Caco-2 (cell line): ENCODE measurements around the gene SRBD1. TPM values are rescaled to one million over a fixed set of nuclear protein-coding genes. Genes with fewer than 3 reads are reported as not detected.

Experiments
- BruUV-seq: library from RNA; stranded (reverse); fragments of 400-500 nt; replicated peaks from 2 replicates; lab custom pipeline; 2021; lab: Mats Ljungman, UMichigan
- CTCF ChIA-PET: fragments of 300-600 bp; sonication (Branson Sonifier 250); formaldehyde crosslinking; loops from one replicate; lab custom pipeline; 2022; ENCODE audit warnings: antibody characterized with exemption; lab: Charles Lee
- POLR2A ChIA-PET: fragments of 300-600 bp; sonication (Branson Sonifier 250); formaldehyde crosslinking; loops from one replicate; lab custom pipeline; 2022; ENCODE audit warnings: antibody characterized with exemption; lab: Charles Lee
- DNase-seq, 2 experiments: peaks; one replicate each; pipeline versions ENCODE4 v3.0.0 to v3.0.0-alpha.2; 2020 to 2022
- H3K27me3 ChIP-seq: replicated peaks from 2 replicates; pipeline ENCODE4 v1.6.0; 2011; ENCODE audit warnings: low read length; ENCODE audit not compliant: control insufficient read depth, insufficient read depth
- H3K36me3 ChIP-seq: 2 replicates; pipeline ENCODE4 v1.5.1; 2011; ENCODE audit warnings: low read length; ENCODE audit not compliant: control insufficient read depth, insufficient read depth
- H3K4me1 ChIP-seq: fragments of 250-450 bp; sonication (Bioruptor Pico); 2 replicates; pipeline ENCODE4 v1.5.1; 2020; ENCODE audit warnings: mild to moderate bottlenecking
- H3K4me3 ChIP-seq: 2 replicates; pipeline ENCODE4 v1.5.1; 2011; ENCODE audit warnings: low read depth, mild to moderate bottlenecking, control low read depth, low read length
- H3K9me3 ChIP-seq: fragments of 250-450 bp; sonication (Bioruptor Pico); 2 replicates; pipeline ENCODE4 v1.5.1; 2020; ENCODE audit warnings: mild to moderate bottlenecking, moderate library complexity
- H3K27ac Mint-ChIP-seq: one replicate; pipeline ENCODE4 v1.8.0; 2022; ENCODE audit warnings: mixed read lengths; ENCODE audit not compliant: unreplicated experiment
- H3K27me3 Mint-ChIP-seq: one replicate; pipeline ENCODE4 v1.8.0; 2022; ENCODE audit warnings: mixed read lengths; ENCODE audit not compliant: insufficient read depth, unreplicated experiment
- H3K36me3 Mint-ChIP-seq: one replicate; pipeline ENCODE4 v1.8.0; 2022; ENCODE audit warnings: mild to moderate bottlenecking, mixed read lengths; ENCODE audit not compliant: insufficient read depth, unreplicated experiment
- H3K4me1 Mint-ChIP-seq: one replicate; pipeline ENCODE4 v1.8.0; 2022; ENCODE audit warnings: low read depth, mixed read lengths; ENCODE audit not compliant: unreplicated experiment
- H3K4me3 Mint-ChIP-seq: one replicate; pipeline ENCODE4 v1.8.0; 2022; ENCODE audit warnings: mild to moderate bottlenecking, moderate library complexity, mixed read lengths; ENCODE audit not compliant: unreplicated experiment
- H3K9me3 Mint-ChIP-seq: one replicate; pipeline ENCODE4 v1.8.0; 2022; ENCODE audit warnings: mixed read lengths; ENCODE audit not compliant: unreplicated experiment
- intact Hi-C: fragments of 100-400 bp; cut with micrococcal nuclease; formaldehyde crosslinking; loops from one replicate; pipeline ENCODE4 v1.10.0; 2022; ENCODE audit not compliant: unreplicated experiment
- total RNA-seq: library from RNA; stranded (reverse); gene quantifications from 2 replicates; pipeline ENCODE4 v1.2.3, GENCODE V29; 2022
- TF ChIP-seq, protein P1 (sequence below), 2 experiments: fragments of 200-600 bp in 1 of 2; IDR thresholded peaks; 1 replicate in 1 of 2; 2 replicates in 1 of 2; pipeline versions ENCODE4 v1.5.1 to v1.8.0; 2011 to 2022; ENCODE audit warnings: antibody characterized with exemption in 1 of 2, control low read depth in 1 of 2, inconsistent platforms in 1 of 2, low read depth in 1 of 2, low read length in 1 of 2, mild to moderate bottlenecking in 1 of 2, moderate library complexity in 1 of 2; ENCODE audit not compliant: insufficient read depth in 1 of 2, severe bottlenecking in 1 of 2, unreplicated experiment in 1 of 2

SRBD1 gene
- total RNA-seq, 1 experiment from 2014 or later = 15.8 TPM

GRCh38 chr2:45494978-45495293, 116.1 kb downstream of the SRBD1 start:
- Histone ChIP-seq H3K27me3 (no peaks in the 10 kb centered on the region), H3K9me3 (no peaks in the 10 kb centered on the region), H3K36me3 (no peaks in the 10 kb centered on the region), H3K4me1 (no peaks in the 10 kb centered on the region), H3K4me3 (no peak overlapping the region)
- no peaks in the 10 kb centered on the region for H3K36me3 Mint-ChIP-seq
- H3K27me3 Mint-ChIP-seq = no peaks in the 10 kb centered on the region
- intact Hi-C loops = loop anchor here (1.0 to 5.0 kb wide), 2 partner anchors 258 to 514 kb away; no protein-coding TSS in a partner anchor
- ChIA-PET POLR2A (no interaction called here), CTCF (interaction anchor here (1.0 to 1.2 kb wide), 2 partner anchors 114 to 514 kb away, joined by 3 to 10 read pairs; no protein-coding TSS in a partner anchor)
- BruUV-seq = no TSS peak
- TF ChIP-seq, protein P1, sequence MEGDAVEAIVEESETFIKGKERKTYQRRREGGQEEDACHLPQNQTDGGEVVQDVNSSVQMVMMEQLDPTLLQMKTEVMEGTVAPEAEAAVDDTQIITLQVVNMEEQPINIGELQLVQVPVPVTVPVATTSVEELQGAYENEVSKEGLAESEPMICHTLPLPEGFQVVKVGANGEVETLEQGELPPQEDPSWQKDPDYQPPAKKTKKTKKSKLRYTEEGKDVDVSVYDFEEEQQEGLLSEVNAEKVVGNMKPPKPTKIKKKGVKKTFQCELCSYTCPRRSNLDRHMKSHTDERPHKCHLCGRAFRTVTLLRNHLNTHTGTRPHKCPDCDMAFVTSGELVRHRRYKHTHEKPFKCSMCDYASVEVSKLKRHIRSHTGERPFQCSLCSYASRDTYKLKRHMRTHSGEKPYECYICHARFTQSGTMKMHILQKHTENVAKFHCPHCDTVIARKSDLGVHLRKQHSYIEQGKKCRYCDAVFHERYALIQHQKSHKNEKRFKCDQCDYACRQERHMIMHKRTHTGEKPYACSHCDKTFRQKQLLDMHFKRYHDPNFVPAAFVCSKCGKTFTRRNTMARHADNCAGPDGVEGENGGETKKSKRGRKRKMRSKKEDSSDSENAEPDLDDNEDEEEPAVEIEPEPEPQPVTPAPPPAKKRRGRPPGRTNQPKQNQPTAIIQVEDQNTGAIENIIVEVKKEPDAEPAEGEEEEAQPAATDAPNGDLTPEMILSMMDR (IDR thresholded peaks at IDR 0.05; ENCODE audit: insufficient read depth in 1 of 2, low read depth in 1 of 2, low read length in 1 of 2, severe bottlenecking in 1 of 2, unreplicated experiment in 1 of 2) = no peak
- H3K4me3 Mint-ChIP-seq = no peak overlapping the region
- H3K9me3 Mint-ChIP-seq = no peaks in the 10 kb centered on the region
- H3K4me1 Mint-ChIP-seq = no peaks in the 10 kb centered on the region
- no peak for DNase-seq
- H3K27ac Mint-ChIP-seq = no peak overlapping the region

DNA sequence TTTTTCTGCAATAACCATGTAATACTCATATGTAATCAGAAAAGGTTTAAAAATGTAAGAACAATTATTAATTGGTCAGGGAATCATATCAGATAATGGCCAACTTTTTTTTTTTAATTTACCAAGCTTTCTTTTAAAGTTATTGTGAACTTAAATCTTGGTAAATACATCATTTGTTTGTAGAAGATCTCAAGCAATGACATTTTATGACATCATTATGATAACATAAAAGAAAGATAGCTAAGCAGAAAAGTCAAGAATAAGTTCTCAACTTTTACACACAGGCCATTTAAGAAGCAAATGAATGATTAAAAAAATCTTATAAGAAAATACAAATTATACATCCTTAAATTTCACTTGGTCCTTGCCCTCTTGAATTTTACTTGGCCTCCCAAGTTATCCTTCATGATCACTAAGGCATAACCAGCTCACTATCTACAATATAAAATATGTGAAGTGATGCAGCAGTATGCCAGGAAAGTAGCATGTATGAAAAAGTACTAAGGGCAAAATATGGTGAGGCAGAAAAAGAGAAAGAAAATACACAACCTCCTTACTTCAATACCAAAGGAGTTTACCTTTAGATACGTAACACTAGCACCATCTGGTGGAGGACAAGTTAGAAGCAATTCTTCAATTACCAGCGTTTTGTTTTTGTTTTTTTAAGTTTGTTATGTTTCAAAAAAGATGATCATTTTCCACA, 116.6 kb downstream of the SRBD1 start:
- intact Hi-C loops = loop anchor here (1.0 to 5.0 kb wide), 2 partner anchors 257 to 513 kb away; no protein-coding TSS in a partner anchor
- Mint-ChIP-seq H3K4me1 (no peaks in the 10 kb centered on the region), H3K36me3 (no peaks in the 10 kb centered on the region), H3K27me3 (no peaks in the 10 kb centered on the region), H3K27ac (no peak overlapping the region), H3K4me3 (no peak overlapping the region), H3K9me3 (no peaks in the 10 kb centered on the region)
- no peaks in the 10 kb centered on the region for H3K9me3 ChIP-seq
- no peaks in the 10 kb centered on the region for H3K27me3 ChIP-seq
- POLR2A ChIA-PET = no interaction called here
- H3K4me3 ChIP-seq = no peak overlapping the region
- H3K36me3 ChIP-seq = no peaks in the 10 kb centered on the region
- TF ChIP-seq, protein P1 (IDR thresholded peaks at IDR 0.05; ENCODE audit: insufficient read depth in 1 of 2, low read depth in 1 of 2, low read length in 1 of 2, severe bottlenecking in 1 of 2, unreplicated experiment in 1 of 2) = peak; percentile 72 to 81
- no peaks in the 10 kb centered on the region for H3K4me1 ChIP-seq
- CTCF ChIA-PET = interaction anchor here (0.8 to 1.2 kb wide), 4 partner anchors 91 to 537 kb away, joined by 3 to 10 read pairs (median 3); no protein-coding TSS in a partner anchor
- DNase-seq = peak in 1 of 2 experiments; percentile 57
- BruUV-seq = no TSS peak

DNA sequence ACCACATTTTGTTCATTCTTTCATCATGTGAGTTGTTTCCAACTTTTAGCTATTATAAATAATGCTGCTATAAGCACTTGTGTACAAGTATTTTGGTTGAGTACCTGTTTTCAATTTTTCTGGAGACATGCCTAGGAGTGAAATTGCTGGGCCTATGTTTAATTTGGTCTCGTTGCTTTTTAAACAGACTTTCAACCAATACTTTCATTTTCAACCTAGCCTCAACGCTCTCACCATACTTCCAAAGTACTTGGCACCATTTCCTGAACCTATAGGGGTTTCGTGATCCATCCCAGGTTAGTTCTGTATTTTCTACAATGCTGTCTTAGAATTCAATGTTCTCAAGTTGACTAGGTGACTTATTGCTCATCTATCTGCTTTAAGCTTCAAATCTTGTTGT, 126.1 kb downstream of the SRBD1 start:
- Mint-ChIP-seq H3K27ac (no peak overlapping the region), H3K27me3 (no peaks in the 10 kb centered on the region), H3K36me3 (no peaks in the 10 kb centered on the region), H3K9me3 (no peaks in the 10 kb centered on the region), H3K4me1 (no peaks in the 10 kb centered on the region), H3K4me3 (no peak overlapping the region)
- intact Hi-C loops = no loop called here
- H3K9me3 ChIP-seq = no peaks in the 10 kb centered on the region
- ChIA-PET CTCF (interaction anchor here (0.5 kb wide), 1 partner anchor 47 kb away, joined by 3 read pairs; no protein-coding TSS in a partner anchor), POLR2A (interaction anchor here (0.5 kb wide), 1 partner anchor 333 kb away, joined by 3 read pairs; no protein-coding TSS in a partner anchor)
- TF ChIP-seq, protein P1 (IDR thresholded peaks at IDR 0.05; ENCODE audit: insufficient read depth in 1 of 2, low read depth in 1 of 2, low read length in 1 of 2, severe bottlenecking in 1 of 2, unreplicated experiment in 1 of 2) = no peak
- BruUV-seq = no TSS peak
- DNase-seq = no peak
- H3K27me3 ChIP-seq = no peaks in the 10 kb centered on the region
- H3K4me3 ChIP-seq = no peak overlapping the region
- H3K36me3 ChIP-seq = no peaks in the 10 kb centered on the region
- no peaks in the 10 kb centered on the region for H3K4me1 ChIP-seq
